HG03442 (cell line): ENCODE data around the gene CTNND2.

Source experiments
- ATAC-seq: cut with Tn5 transposase; IDR thresholded peaks from one replicate; pipeline ENCODE4 v1.9.1; 2021; ENCODE audit warnings: mild to moderate bottlenecking, moderate library complexity; ENCODE audit not compliant: unreplicated experiment

CTNND2 gene

GRCh38 chr5:10977011-10977410 is 927.2 kb downstream of the CTNND2 start:
- no peak for ATAC-seq

GRCh38 chr5:10975945-10976344 is 928.3 kb downstream of the CTNND2 start:
- no peak for ATAC-seq

- no peak for ATAC-seq
Measured at GRCh38 chr5:10974850-10975249, 929.4 kb downstream of the CTNND2 start.

- no peak for ATAC-seq
Measured at GRCh38 chr5:10973316-10973715, 930.9 kb downstream of the CTNND2 start.

- ATAC-seq, result no peak
Measured at GRCh38 chr5:10969684-10970180, 934.5 kb downstream of the CTNND2 start.

- no peak for ATAC-seq
Measured at GRCh38 chr5:10964806-10965205, 939.4 kb downstream of the CTNND2 start.

GRCh38 chr5:10958728-10959127 is 945.5 kb downstream of the CTNND2 start:
- no peak for ATAC-seq

- no peak for ATAC-seq
Measured at GRCh38 chr5:10949856-10950630, 954.2 kb downstream of the CTNND2 start.

GRCh38 chr5:10946050-10946449 is 958.2 kb downstream of the CTNND2 start:
- ATAC-seq, result no peak

- ATAC-seq, result no peak
Measured at GRCh38 chr5:10941900-10942299, 962.3 kb downstream of the CTNND2 start.

GRCh38 chr5:10936081-10936855 is 968.0 kb downstream of the CTNND2 start:
- ATAC-seq, result no peak

GRCh38 chr5:10935536-10935935 is 968.7 kb downstream of the CTNND2 start:
- no peak for ATAC-seq

GRCh38 chr5:10934783-10935355 is 969.4 kb downstream of the CTNND2 start:
- ATAC-seq, result no peak

- no peak for ATAC-seq
Measured at GRCh38 chr5:10933121-10933520, 971.1 kb downstream of the CTNND2 start.

- ATAC-seq, result no peak
Measured at GRCh38 chr5:10932426-10932825, 971.8 kb downstream of the CTNND2 start.

- no peak for ATAC-seq
Measured at GRCh38 chr5:10927608-10928007, 976.6 kb downstream of the CTNND2 start.

GRCh38 chr5:10923310-10923709 is 980.9 kb downstream of the CTNND2 start:
- ATAC-seq, result no peak
